ENCODE measurements around the gene BGLAP. TPM values are rescaled to one million over a fixed set of nuclear protein-coding genes. Genes with fewer than 3 reads are reported as not detected.

The BGLAP gene
- total and polyA plus RNA-seq, 2 donors (not counting 3 experiments of a cell fraction or from before 2014, with no cell fraction given) = 0.65 to 1.0 TPM

DNA sequence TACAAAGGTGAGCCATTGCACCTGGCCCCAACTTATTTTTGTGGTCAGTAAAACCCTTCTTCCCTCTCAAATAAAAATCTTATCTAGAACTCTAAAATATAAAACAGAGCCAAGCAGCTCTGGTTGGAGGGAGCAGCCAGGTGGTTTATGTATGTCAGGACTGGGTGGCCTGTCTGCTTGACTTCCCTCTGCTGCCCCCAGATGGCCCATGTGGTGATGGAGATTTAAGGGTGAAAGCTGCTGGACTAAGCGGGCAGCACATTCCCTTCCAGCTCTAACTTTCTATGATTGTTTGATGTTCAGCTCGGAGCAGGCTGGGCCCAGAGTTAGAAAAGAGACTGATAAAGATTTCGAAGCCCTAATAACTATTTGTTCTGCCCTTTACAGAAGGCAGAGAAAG lies 17.8 kb downstream of the BGLAP start:
- POLR2A ChIA-PET = interaction anchor here (0.6 kb wide), 1 partner anchor 16 kb away, joined by 4 read pairs; no protein-coding TSS in a partner anchor

DNA sequence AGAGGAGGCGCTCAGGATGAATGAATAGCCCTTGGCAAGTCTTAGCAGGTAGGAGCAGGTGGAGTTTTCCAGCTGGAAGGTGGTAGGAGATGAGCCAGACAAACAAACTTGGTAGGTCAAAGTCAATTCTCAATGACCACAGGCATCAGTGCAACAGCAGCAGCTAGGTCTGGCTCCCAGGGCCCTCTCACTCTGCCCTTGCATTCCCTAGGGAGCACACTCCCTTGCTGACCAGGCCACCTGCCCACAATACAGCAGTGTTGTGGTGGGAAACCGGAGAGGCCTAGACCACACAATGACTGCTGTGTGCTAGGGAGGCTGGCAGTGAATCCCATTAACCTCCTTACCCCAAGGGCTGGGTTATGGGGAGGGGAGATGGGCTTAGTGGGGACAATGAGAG lies 18.9 kb downstream of the BGLAP start:
- BruUV-seq (replicated peaks) = no TSS peak
- Histone ChIP-seq H3K4me2 (ENCODE audit: insufficient read depth, low read length) (no peak overlapping the region), H3K79me2 (ENCODE audit: control insufficient read depth, insufficient read depth, low read length) (no peaks in the 10 kb centered on the region), H2AFZ (ENCODE audit: low read depth, low read length) (no peak overlapping the region), H3K27ac (ENCODE audit: insufficient read depth, low read depth, low read length) (no peak overlapping the region), H3K9ac (replicated peaks; ENCODE audit: extremely low read depth, insufficient read depth, low read length) (no peak overlapping the region), H3K9me3 (replicated peaks; ENCODE audit: control insufficient read depth, insufficient read depth, low read length) (no peaks in the 10 kb centered on the region), H3K9me1 (replicated peaks; ENCODE audit: control insufficient read depth, extremely low read depth, insufficient read depth, low read length) (no peaks in the 10 kb centered on the region), H3K4me3 (replicated peaks in 1 of 3; ENCODE audit: insufficient read depth in 1 of 3, low read depth in 1 of 3, low read length in 3 of 3) (no peak overlapping the region), H4K20me1 (replicated peaks; ENCODE audit: control insufficient read depth, extremely low read depth, insufficient read depth, low read length) (no peaks in the 10 kb centered on the region), H3K36me3 (ENCODE audit: control insufficient read depth in 2 of 2, extremely low read depth in 1 of 2, insufficient read depth in 2 of 2, low read length in 2 of 2) (peaks cover 26 to 73% of the 10 kb centered on the region in 2 experiments), H3K27me3 (ENCODE audit: control insufficient read depth in 2 of 2, insufficient read depth in 2 of 2, low read length in 2 of 2) (no peaks in the 10 kb centered on the region), H3K4me1 (ENCODE audit: control insufficient read depth, extremely low read depth, insufficient read depth, low read length) (no peaks in the 10 kb centered on the region)
- POLR2A ChIA-PET = no interaction called here
- intact Hi-C loops (cut with micrococcal nuclease) (loop anchor here (1.0 kb wide), 1 partner anchor 115 kb away; no protein-coding TSS in a partner anchor), dilution Hi-C loops (cut with MboI; ENCODE audit: extremely low pct_ligation_motif_present, low sequenced_read_pairs) (no loop called here)
- FAIRE-seq (no peak), DNase-seq (ENCODE audit: low read depth, low spot score) (no peak)
- TF ChIP-seq POLR2AphosphoS5 (IDR thresholded peaks at IDR 0.05; ENCODE audit: insufficient read depth, low read depth, low read length) (no peak), MYC (IDR thresholded peaks at IDR 0.05; ENCODE audit: low read depth, low read length) (no peak), JUN (IDR thresholded peaks at IDR 0.05; ENCODE audit: borderline replicate concordance, insufficient read depth, insufficient read length, low read depth) (no peak), POLR2A (IDR thresholded peaks at IDR 0.05; ENCODE audit: low read depth, low read length) (no peak), FOS (IDR thresholded peaks at IDR 0.05; ENCODE audit: borderline replicate concordance, insufficient read depth, low read length) (no peak), GATA2 (IDR thresholded peaks at IDR 0.05; ENCODE audit: insufficient read depth, insufficient read length, low read depth, low read length) (no peak), EZH2 (IDR thresholded peaks at IDR 0.05; ENCODE audit: borderline replicate concordance, low read depth, low read length, severe bottlenecking) (no peak)
- TF ChIP-seq, protein P1, sequence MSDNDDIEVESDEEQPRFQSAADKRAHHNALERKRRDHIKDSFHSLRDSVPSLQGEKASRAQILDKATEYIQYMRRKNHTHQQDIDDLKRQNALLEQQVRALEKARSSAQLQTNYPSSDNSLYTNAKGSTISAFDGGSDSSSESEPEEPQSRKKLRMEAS (IDR thresholded peaks at IDR 0.05; ENCODE audit: insufficient read depth, insufficient read length) = no peak
- TF ChIP-seq, protein P2, sequence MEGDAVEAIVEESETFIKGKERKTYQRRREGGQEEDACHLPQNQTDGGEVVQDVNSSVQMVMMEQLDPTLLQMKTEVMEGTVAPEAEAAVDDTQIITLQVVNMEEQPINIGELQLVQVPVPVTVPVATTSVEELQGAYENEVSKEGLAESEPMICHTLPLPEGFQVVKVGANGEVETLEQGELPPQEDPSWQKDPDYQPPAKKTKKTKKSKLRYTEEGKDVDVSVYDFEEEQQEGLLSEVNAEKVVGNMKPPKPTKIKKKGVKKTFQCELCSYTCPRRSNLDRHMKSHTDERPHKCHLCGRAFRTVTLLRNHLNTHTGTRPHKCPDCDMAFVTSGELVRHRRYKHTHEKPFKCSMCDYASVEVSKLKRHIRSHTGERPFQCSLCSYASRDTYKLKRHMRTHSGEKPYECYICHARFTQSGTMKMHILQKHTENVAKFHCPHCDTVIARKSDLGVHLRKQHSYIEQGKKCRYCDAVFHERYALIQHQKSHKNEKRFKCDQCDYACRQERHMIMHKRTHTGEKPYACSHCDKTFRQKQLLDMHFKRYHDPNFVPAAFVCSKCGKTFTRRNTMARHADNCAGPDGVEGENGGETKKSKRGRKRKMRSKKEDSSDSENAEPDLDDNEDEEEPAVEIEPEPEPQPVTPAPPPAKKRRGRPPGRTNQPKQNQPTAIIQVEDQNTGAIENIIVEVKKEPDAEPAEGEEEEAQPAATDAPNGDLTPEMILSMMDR (IDR thresholded peaks at IDR 0.05; ENCODE audit: extremely low read depth in 1 of 2, insufficient read depth in 1 of 2, low read depth in 1 of 2, low read length in 2 of 2) = no peak
- CTCF ChIA-PET = interaction anchor here (1.2 to 1.7 kb wide), 2 partner anchors 13 to 36 kb away, joined by 3 to 8 read pairs; partner anchors contain the start of gene PAQR6

More for the DNA sequence above, 17.8 kb downstream of the BGLAP start:
- dilution Hi-C loops (cut with MboI; ENCODE audit: extremely low pct_ligation_motif_present, low sequenced_read_pairs) = no loop called here
- no peaks in the 10 kb centered on the region for H4K20me1 ChIP-seq (replicated peaks; ENCODE audit: control insufficient read depth, extremely low read depth, insufficient read depth, low read length)
- no peaks in the 10 kb centered on the region for H3K9me1 ChIP-seq (replicated peaks; ENCODE audit: control insufficient read depth, extremely low read depth, insufficient read depth, low read length)
- H3K4me2 ChIP-seq (ENCODE audit: insufficient read depth, low read length) = no peak overlapping the region
- H3K79me2 ChIP-seq (ENCODE audit: control insufficient read depth, insufficient read depth, low read length) = no peaks in the 10 kb centered on the region
- no peak for DNase-seq (ENCODE audit: low read depth, low spot score)
- intact Hi-C loops (cut with micrococcal nuclease) = loop anchor here (1.0 kb wide), 1 partner anchor 114 kb away; no protein-coding TSS in a partner anchor
- H3K9ac ChIP-seq (replicated peaks; ENCODE audit: extremely low read depth, insufficient read depth, low read length) = no peak overlapping the region
- BruUV-seq (replicated peaks) = no TSS peak
- no peaks in the 10 kb centered on the region for H3K4me1 ChIP-seq (ENCODE audit: control insufficient read depth, extremely low read depth, insufficient read depth, low read length)
- FAIRE-seq = no peak
- no peaks in the 10 kb centered on the region for H3K9me3 ChIP-seq (replicated peaks; ENCODE audit: control insufficient read depth, insufficient read depth, low read length)
- peaks cover 25 to 63% of the 10 kb centered on the region in 2 experiments for H3K36me3 ChIP-seq (ENCODE audit: control insufficient read depth in 2 of 2, extremely low read depth in 1 of 2, insufficient read depth in 2 of 2, low read length in 2 of 2)
- H3K4me3 ChIP-seq (replicated peaks in 1 of 3; ENCODE audit: insufficient read depth in 1 of 3, low read depth in 1 of 3, low read length in 3 of 3) = no peak overlapping the region
- CTCF ChIA-PET = interaction anchor here (0.6 to 1.7 kb wide), 7 partner anchors 9 to 130 kb away, joined by 3 to 8 read pairs (median 5); no protein-coding TSS in a partner anchor
- no peaks in the 10 kb centered on the region for H3K27me3 ChIP-seq (ENCODE audit: control insufficient read depth in 2 of 2, insufficient read depth in 2 of 2, low read length in 2 of 2)
- no peak overlapping the region for H2AFZ ChIP-seq (ENCODE audit: low read depth, low read length)
- H3K27ac ChIP-seq (ENCODE audit: insufficient read depth, low read depth, low read length) = no peak overlapping the region
- no peak for TF ChIP-seq POLR2A (IDR thresholded peaks at IDR 0.05; ENCODE audit: low read depth, low read length)
- TF ChIP-seq MYC (IDR thresholded peaks at IDR 0.05; ENCODE audit: low read depth, low read length) = no peak
- TF ChIP-seq GATA2 (IDR thresholded peaks at IDR 0.05; ENCODE audit: insufficient read depth, insufficient read length, low read depth, low read length) = no peak
- TF ChIP-seq JUN (IDR thresholded peaks at IDR 0.05; ENCODE audit: borderline replicate concordance, insufficient read depth, insufficient read length, low read depth) = no peak
- TF ChIP-seq, protein P2 (IDR thresholded peaks at IDR 0.05; ENCODE audit: extremely low read depth in 1 of 2, insufficient read depth in 1 of 2, low read depth in 1 of 2, low read length in 2 of 2) = peak in 1 of 2 donors; percentile 6
